Activated T-cell treated with anti-CD3 and anti-CD28 coated beads, Interleukin-2, amount 50 U/mL, for 4 hours (primary cell): ENCODE results near the gene KIF17. TPM values are rescaled to one million over a fixed set of nuclear protein-coding genes. Genes with fewer than 3 reads are reported as not detected.

Experiments
- ATAC-seq, 2 donors: fragments of 200-7000 bp; cut with Tn5 transposase; one replicate each; pipeline ENCODE4 v1.10.0; 2021
- DNase-seq: peaks from one replicate; pipeline ENCODE4 v3.0.0-alpha.2; 2020
- H3K27me3 Mint-ChIP-seq: one replicate; pipeline ENCODE4 v1.8.0; 2021; ENCODE audit warnings: low read depth, mixed read lengths
- H3K36me3 Mint-ChIP-seq: one replicate; pipeline ENCODE4 v1.8.0; 2022; ENCODE audit warnings: mixed read lengths; ENCODE audit not compliant: insufficient read depth
- H3K4me1 Mint-ChIP-seq: one replicate; pipeline ENCODE4 v1.8.0; 2021; ENCODE audit warnings: low read depth, mixed read lengths
- H3K4me3 Mint-ChIP-seq: one replicate; pipeline ENCODE4 v1.8.0; 2021; ENCODE audit warnings: mild to moderate bottlenecking, moderate library complexity, mixed read lengths
- H3K9me3 Mint-ChIP-seq: one replicate; pipeline ENCODE4 v1.8.0; 2021; ENCODE audit warnings: mixed read lengths
- total RNA-seq, 3 donors: library from RNA; stranded (reverse); gene quantifications; one replicate each; pipeline ENCODE4 v1.2.1, GENCODE V29; 2021

The KIF17 gene
- total RNA-seq, 3 donors from 2014 or later, result not detected

- H3K4me1 Mint-ChIP-seq, result peaks cover 11% of the 10 kb centered on the region
- peak; percentile 82 for DNase-seq
- no peaks in the 10 kb centered on the region for H3K9me3 Mint-ChIP-seq
- peaks cover 4% of the 10 kb centered on the region for H3K36me3 Mint-ChIP-seq
- peak; percentile 90 to 92 for ATAC-seq
- peak within 1 kb of the TSS; percentile 82 for H3K4me3 Mint-ChIP-seq
- no peaks in the 10 kb centered on the region for H3K27me3 Mint-ChIP-seq
Observed at GRCh38 chr1:20633190-20634064, 84.4 kb downstream of the KIF17 start, which contains the start of gene PINK1. TSS of gene PINK1 (plus strand) at chr1:20633458. CDS start at chr1:20633549, 91 bp downstream.

- Mint-ChIP-seq H3K27me3 (peaks cover 7% of the 10 kb centered on the region), H3K4me3 (peak overlapping the region; percentile 76), H3K4me1 (peaks cover 11% of the 10 kb centered on the region), H3K9me3 (peaks cover 5% of the 10 kb centered on the region), H3K36me3 (no peaks in the 10 kb centered on the region)
- ATAC-seq, result no peak
- no peak for DNase-seq
Observed at GRCh38 chr1:20632386-20632785, 85.4 kb downstream of the KIF17 start.

- Mint-ChIP-seq H3K36me3 (no peaks in the 10 kb centered on the region), H3K4me1 (peaks cover 11% of the 10 kb centered on the region), H3K27me3 (peaks cover 12% of the 10 kb centered on the region), H3K9me3 (peaks cover 5% of the 10 kb centered on the region), H3K4me3 (no peak overlapping the region)
- DNase-seq (no peak), ATAC-seq (no peak)
Observed at GRCh38 chr1:20630729-20631128, 87.1 kb downstream of the KIF17 start.

GRCh38 chr1:20626524-20626923, 91.3 kb downstream of the KIF17 start:
- DNase-seq (no peak), ATAC-seq (no peak)
- no peaks in the 10 kb centered on the region for H3K4me1 Mint-ChIP-seq
- H3K4me3 Mint-ChIP-seq, result no peak overlapping the region
- H3K36me3 Mint-ChIP-seq, result no peaks in the 10 kb centered on the region
- H3K27me3 Mint-ChIP-seq, result peaks cover 18% of the 10 kb centered on the region
- H3K9me3 Mint-ChIP-seq, result peaks cover 5% of the 10 kb centered on the region

GRCh38 chr1:20626098-20626427, 91.7 kb downstream of the KIF17 start:
- DNase-seq, result no peak
- H3K27me3 Mint-ChIP-seq, result peaks cover 18% of the 10 kb centered on the region
- H3K9me3 Mint-ChIP-seq, result peaks cover 5% of the 10 kb centered on the region
- H3K36me3 Mint-ChIP-seq, result no peaks in the 10 kb centered on the region
- H3K4me3 Mint-ChIP-seq, result no peak overlapping the region
- H3K4me1 Mint-ChIP-seq, result no peaks in the 10 kb centered on the region
- ATAC-seq, result no peak

- H3K9me3 Mint-ChIP-seq, result peaks cover 5% of the 10 kb centered on the region
- no peak overlapping the region for H3K4me3 Mint-ChIP-seq
- ATAC-seq, result no peak
- no peak for DNase-seq
- H3K27me3 Mint-ChIP-seq, result peaks cover 18% of the 10 kb centered on the region
- no peaks in the 10 kb centered on the region for H3K36me3 Mint-ChIP-seq
- no peaks in the 10 kb centered on the region for H3K4me1 Mint-ChIP-seq
Observed at GRCh38 chr1:20625176-20626097, 92.4 kb downstream of the KIF17 start.

- peaks cover 5% of the 10 kb centered on the region for H3K9me3 Mint-ChIP-seq
- ATAC-seq, result no peak
- no peak for DNase-seq
- no peaks in the 10 kb centered on the region for H3K4me1 Mint-ChIP-seq
- H3K36me3 Mint-ChIP-seq, result no peaks in the 10 kb centered on the region
- H3K27me3 Mint-ChIP-seq, result peaks cover 18% of the 10 kb centered on the region
- no peak overlapping the region for H3K4me3 Mint-ChIP-seq
Observed at GRCh38 chr1:20624709-20625108, 93.1 kb downstream of the KIF17 start.

GRCh38 chr1:20621012-20621411, 96.8 kb downstream of the KIF17 start:
- DNase-seq (no peak), ATAC-seq (no peak)
- Mint-ChIP-seq H3K36me3 (no peaks in the 10 kb centered on the region), H3K4me1 (no peaks in the 10 kb centered on the region), H3K27me3 (peaks cover 10% of the 10 kb centered on the region), H3K4me3 (no peak overlapping the region), H3K9me3 (no peaks in the 10 kb centered on the region)

- no peak for ATAC-seq
Observed at GRCh38 chr1:20619999-20620398, 97.8 kb downstream of the KIF17 start.

GRCh38 chr1:20618550-20618949, 99.3 kb downstream of the KIF17 start:
- Mint-ChIP-seq H3K36me3 (no peaks in the 10 kb centered on the region), H3K4me1 (no peaks in the 10 kb centered on the region), H3K9me3 (no peaks in the 10 kb centered on the region), H3K4me3 (no peak overlapping the region), H3K27me3 (peaks cover 5% of the 10 kb centered on the region)
- DNase-seq, result no peak
- ATAC-seq, result no peak

More at GRCh38 chr1:20619999-20620398, 97.8 kb downstream of the KIF17 start:
- Mint-ChIP-seq H3K4me3 (no peak overlapping the region), H3K27me3 (peaks cover 6% of the 10 kb centered on the region), H3K9me3 (no peaks in the 10 kb centered on the region), H3K36me3 (no peaks in the 10 kb centered on the region), H3K4me1 (no peaks in the 10 kb centered on the region)
- DNase-seq, result no peak

GRCh38 chr1:20616847-20617487, 100.8 kb downstream of the KIF17 start:
- no peak for ATAC-seq
- no peaks in the 10 kb centered on the region for H3K4me1 Mint-ChIP-seq
- peaks cover 5% of the 10 kb centered on the region for H3K27me3 Mint-ChIP-seq
- DNase-seq, result no peak
- no peak overlapping the region for H3K4me3 Mint-ChIP-seq
- H3K36me3 Mint-ChIP-seq, result no peaks in the 10 kb centered on the region
- H3K9me3 Mint-ChIP-seq, result no peaks in the 10 kb centered on the region

GRCh38 chr1:20615946-20616846, 101.6 kb downstream of the KIF17 start:
- peaks cover 5% of the 10 kb centered on the region for H3K27me3 Mint-ChIP-seq

GRCh38 chr1:20614131-20614579, 103.7 kb downstream of the KIF17 start:
- Mint-ChIP-seq H3K27me3 (peaks cover 5% of the 10 kb centered on the region), H3K36me3 (no peaks in the 10 kb centered on the region), H3K4me1 (no peaks in the 10 kb centered on the region), H3K9me3 (no peaks in the 10 kb centered on the region), H3K4me3 (no peak overlapping the region)
- no peak for ATAC-seq
- DNase-seq, result no peak

More at GRCh38 chr1:20615946-20616846, 101.6 kb downstream of the KIF17 start:
- DNase-seq, result no peak
- H3K9me3 Mint-ChIP-seq, result no peaks in the 10 kb centered on the region
- H3K36me3 Mint-ChIP-seq, result no peaks in the 10 kb centered on the region
- H3K4me3 Mint-ChIP-seq, result no peak overlapping the region
- ATAC-seq, result no peak
- H3K4me1 Mint-ChIP-seq, result no peaks in the 10 kb centered on the region
